Heart left ventricle (tissue), 13 donors: Measurements from ENCODE around the gene GNAQ.

Experiments
- POLR2A ChIP-seq, 2 donors: fragments of 450-650 bp; IDR thresholded peaks; one replicate each; pipeline ENCODE4 v1.6.1; 2017; ENCODE audit warnings: antibody characterized with exemption in 2 of 2, mild to moderate bottlenecking in 2 of 2, moderate library complexity in 2 of 2
- TF ChIP-seq, protein P1 (sequence below), 12 donors: fragments of 200-600 bp; sonication (generic) in 4 of 12; IDR thresholded peaks; one replicate each; pipeline versions ENCODE4 v1.5.0 to v1.8.0; 2018 to 2022; ENCODE audit warnings: antibody characterized with exemption in 12 of 12, mild to moderate bottlenecking in 5 of 12
- donor health status: ischemic (EF 13 %, LVEDD 7.1; RV severe dilation, severe dysfunction).
- donor health status: DM: no; HTN: yes; CAD: no.
- donor health status: DM: no; HTN: no; CAD: no.
- donor health status: ischemic (EF 25% LVEDD 6.9; RV normal size, moderate dysfunction).
- donor health status: ischemic (EF 25% LVEDD 5.7; RV mildly dilated, moderate dysfunction).
- donor health status: ischemic (EF 35%, LVEDD 5.7; RV mildly dilated, moderate dysfunction).
- donor health status: nonischemic (EF 11% LVEDD 7.7; RV severe dilation, severe dysfunction).
- donor health status: DM: yes; HTN: yes; CAD: no.
- donor health status: PGD.
- donor health status: ischemic (EF 29% LVEDD 5.4; RV normal size, mild dysfunction).
- donor health status: nonischemic (EF 23%, LVEDD 6.1; RV moderate dilation, normal function).

DNA sequence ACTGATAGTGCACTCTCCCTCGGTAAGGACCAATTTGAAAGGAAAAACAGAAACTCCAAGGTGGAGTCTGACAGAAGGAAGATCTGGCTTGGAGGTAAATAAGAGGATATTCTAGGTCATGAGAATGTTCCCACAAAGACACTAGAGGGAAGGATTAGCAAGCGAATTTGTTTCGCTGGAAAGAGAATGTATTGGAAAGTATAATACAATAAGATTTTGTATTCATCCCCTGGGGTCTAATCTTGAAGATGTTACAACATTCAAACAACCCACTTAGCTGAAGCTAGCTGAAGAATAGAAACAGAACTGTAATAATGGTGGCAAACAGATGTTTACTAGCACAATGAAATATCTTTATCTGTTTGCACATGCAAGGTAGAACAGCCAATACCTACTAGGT is 158.7 kb downstream of the GNAQ start:
- TF ChIP-seq, protein P1, sequence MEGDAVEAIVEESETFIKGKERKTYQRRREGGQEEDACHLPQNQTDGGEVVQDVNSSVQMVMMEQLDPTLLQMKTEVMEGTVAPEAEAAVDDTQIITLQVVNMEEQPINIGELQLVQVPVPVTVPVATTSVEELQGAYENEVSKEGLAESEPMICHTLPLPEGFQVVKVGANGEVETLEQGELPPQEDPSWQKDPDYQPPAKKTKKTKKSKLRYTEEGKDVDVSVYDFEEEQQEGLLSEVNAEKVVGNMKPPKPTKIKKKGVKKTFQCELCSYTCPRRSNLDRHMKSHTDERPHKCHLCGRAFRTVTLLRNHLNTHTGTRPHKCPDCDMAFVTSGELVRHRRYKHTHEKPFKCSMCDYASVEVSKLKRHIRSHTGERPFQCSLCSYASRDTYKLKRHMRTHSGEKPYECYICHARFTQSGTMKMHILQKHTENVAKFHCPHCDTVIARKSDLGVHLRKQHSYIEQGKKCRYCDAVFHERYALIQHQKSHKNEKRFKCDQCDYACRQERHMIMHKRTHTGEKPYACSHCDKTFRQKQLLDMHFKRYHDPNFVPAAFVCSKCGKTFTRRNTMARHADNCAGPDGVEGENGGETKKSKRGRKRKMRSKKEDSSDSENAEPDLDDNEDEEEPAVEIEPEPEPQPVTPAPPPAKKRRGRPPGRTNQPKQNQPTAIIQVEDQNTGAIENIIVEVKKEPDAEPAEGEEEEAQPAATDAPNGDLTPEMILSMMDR (IDR thresholded peaks at IDR 0.05) = no peak
- no peak for TF ChIP-seq POLR2A (IDR thresholded peaks at IDR 0.05)
